Right atrium auricular region (tissue), 2 donors: ENCODE measurements around the gene PSMG1. TPM values are rescaled to one million over a fixed set of nuclear protein-coding genes. Genes with fewer than 3 reads are reported as not detected.

Experiments
- DNase-seq: peaks from one replicate; pipeline ENCODE4 v3.0.0-alpha.2; 2019; ENCODE audit warnings: low spot score
- H3K27ac ChIP-seq, 2 donors: fragments of 200-600 bp; sonication (generic); 1 replicate in 1 of 2; 2 replicates in 1 of 2; pipeline ENCODE4 v1.5.1; 2016 to 2019
- H3K27me3 ChIP-seq, 2 donors: fragments of 200-600 bp; sonication (generic); one replicate each; pipeline versions ENCODE4 v1.5.1 to v1.6.0; 2017 to 2019
- H3K36me3 ChIP-seq: fragments of 200-600 bp; sonication (generic); one replicate; pipeline ENCODE4 v1.5.1; 2016
- H3K4me1 ChIP-seq, 2 donors: fragments of 200-600 bp; sonication (generic); one replicate each; pipeline versions ENCODE4 v1.5.1 to v1.6.0; 2017 to 2019
- H3K4me3 ChIP-seq, 2 donors: fragments of 200-600 bp; sonication (generic); 1 replicate in 1 of 2; 2 replicates in 1 of 2; pipeline ENCODE4 v1.5.1; 2017 to 2019; ENCODE audit warnings: mild to moderate bottlenecking in 1 of 2, moderate library complexity in 1 of 2
- H3K9me3 ChIP-seq, 2 donors: fragments of 200-600 bp; sonication (generic); one replicate each; pipeline ENCODE4 v1.5.1; 2019
- total RNA-seq, 2 donors: library from RNA; depleted of rRNA; stranded (reverse); fragments of >200 nt; gene quantifications; one replicate each; pipeline ENCODE4 v1.1.0, GENCODE V29; 2016
- TF ChIP-seq, protein P1 (sequence below), 2 donors: fragments of 200-600 bp; sonication (generic); IDR thresholded peaks; one replicate each; pipeline ENCODE4 v1.5.1; 2019; ENCODE audit warnings: antibody characterized with exemption in 2 of 2

The PSMG1 gene
- total RNA-seq, 2 donors from 2014 or later: 15.5 to 24.4 TPM

DNA sequence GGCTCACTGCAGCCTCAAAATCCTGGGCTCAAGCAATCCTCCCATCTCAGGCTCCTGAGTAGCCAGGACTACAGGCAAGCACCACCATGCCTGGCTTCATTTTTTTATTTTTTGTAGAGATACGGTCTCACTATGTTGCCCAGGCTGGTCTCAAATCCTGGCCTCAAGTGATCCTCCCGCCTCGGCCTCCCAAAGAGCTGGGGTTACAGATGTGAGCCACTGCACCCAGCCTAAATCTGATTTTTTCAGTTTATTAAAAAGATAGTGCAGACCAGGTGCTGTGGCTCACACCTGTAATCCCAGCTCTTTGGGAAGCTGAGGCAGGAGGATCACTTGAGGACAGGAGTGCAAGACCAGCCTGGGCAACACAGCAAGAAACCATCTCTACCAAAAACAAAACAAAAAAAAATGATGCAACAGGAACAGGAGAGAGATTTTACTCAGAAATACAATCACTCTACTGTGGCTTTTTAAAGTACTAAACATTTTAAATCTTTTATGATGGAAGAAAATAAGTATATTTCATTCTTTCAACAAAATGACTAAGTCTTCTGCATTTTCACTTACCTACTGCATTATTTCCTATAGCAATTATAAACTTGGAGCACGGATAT lies 1.9 kb downstream of the PSMG1 start:
- DNase-seq: no peak
- no peaks in the 10 kb centered on the region for H3K27me3 ChIP-seq
- no peak overlapping the region for H3K27ac ChIP-seq
- H3K36me3 ChIP-seq: peaks cover 9% of the 10 kb centered on the region
- TF ChIP-seq, protein P1, sequence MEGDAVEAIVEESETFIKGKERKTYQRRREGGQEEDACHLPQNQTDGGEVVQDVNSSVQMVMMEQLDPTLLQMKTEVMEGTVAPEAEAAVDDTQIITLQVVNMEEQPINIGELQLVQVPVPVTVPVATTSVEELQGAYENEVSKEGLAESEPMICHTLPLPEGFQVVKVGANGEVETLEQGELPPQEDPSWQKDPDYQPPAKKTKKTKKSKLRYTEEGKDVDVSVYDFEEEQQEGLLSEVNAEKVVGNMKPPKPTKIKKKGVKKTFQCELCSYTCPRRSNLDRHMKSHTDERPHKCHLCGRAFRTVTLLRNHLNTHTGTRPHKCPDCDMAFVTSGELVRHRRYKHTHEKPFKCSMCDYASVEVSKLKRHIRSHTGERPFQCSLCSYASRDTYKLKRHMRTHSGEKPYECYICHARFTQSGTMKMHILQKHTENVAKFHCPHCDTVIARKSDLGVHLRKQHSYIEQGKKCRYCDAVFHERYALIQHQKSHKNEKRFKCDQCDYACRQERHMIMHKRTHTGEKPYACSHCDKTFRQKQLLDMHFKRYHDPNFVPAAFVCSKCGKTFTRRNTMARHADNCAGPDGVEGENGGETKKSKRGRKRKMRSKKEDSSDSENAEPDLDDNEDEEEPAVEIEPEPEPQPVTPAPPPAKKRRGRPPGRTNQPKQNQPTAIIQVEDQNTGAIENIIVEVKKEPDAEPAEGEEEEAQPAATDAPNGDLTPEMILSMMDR (IDR thresholded peaks at IDR 0.05): no peak
- H3K4me1 ChIP-seq: peaks cover 0 to 24% of the 10 kb centered on the region in 2 donors
- H3K4me3 ChIP-seq: no peak overlapping the region
- no peaks in the 10 kb centered on the region for H3K9me3 ChIP-seq

DNA sequence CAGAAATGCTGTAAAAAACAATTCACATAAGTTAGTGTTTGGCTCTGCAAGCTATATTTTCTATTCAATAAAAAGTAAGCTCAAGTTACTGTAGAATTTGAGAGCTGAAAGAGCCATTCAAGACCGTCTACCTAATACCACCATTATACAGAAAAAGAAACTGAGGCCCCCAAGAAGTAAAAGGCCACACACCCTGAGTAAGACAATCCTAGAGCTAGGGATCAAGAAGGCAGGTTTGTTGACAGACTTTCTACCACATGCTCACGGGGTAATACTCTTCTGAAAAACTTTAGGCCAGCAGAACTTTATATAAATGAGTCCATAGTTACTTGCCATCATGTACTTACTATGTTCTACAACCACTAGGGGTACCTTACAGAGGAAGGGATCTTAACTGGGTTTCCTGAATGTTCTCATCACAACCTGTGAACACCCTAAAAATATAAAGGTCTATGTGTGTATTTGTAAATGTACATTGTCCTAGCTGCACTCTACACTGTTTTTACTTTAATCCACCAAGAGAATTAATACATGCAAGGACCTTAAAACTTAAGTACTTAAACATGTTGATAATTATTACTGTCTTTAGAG lies 2.7 kb downstream of the PSMG1 start:
- no peaks in the 10 kb centered on the region for H3K27me3 ChIP-seq
- peaks cover 0 to 24% of the 10 kb centered on the region in 2 donors for H3K4me1 ChIP-seq
- peaks cover 9% of the 10 kb centered on the region for H3K36me3 ChIP-seq
- TF ChIP-seq, protein P1 (IDR thresholded peaks at IDR 0.05): no peak
- H3K27ac ChIP-seq: no peak overlapping the region
- no peak for DNase-seq
- H3K4me3 ChIP-seq: no peak overlapping the region
- H3K9me3 ChIP-seq: no peaks in the 10 kb centered on the region

DNA sequence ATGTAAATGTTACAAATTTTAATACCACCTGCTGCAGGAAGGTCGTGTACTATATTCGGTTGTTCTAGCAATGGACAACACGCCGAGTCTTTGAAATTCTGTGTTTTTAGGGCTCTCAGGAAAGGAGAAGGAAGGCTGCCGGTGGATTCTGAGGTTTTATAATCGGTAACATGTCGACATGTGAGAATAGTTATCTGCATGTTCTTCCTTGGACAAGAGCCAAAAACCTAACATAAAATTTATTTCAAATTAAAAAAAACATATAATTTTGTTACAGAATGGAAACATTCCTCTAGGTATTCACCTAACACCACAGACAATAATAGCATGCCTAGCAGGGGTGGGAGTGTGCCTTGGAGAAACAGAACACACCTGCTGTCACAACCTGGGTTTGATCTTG lies 4.8 kb downstream of the PSMG1 start:
- peaks cover 9% of the 10 kb centered on the region for H3K36me3 ChIP-seq

DNA sequence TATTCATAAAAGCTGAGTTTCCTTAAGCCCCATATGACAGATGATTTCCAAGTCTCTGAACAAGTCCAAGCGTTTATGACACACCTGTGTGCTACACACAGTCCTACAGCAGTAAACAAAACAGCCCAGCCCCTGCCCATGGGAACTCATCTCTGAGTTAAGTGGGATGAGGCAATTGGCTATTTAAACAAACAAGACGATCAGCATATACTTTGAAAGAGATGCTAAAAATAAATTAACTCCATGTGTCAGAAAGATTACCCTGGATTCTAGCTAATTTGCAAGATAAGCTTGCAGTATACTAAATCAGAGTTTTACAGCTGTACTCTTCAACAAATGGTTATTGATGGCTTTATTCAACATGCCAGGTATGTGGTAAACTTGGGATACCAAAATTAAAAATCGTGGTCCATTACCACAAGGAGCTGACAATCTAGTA lies 7.0 kb downstream of the PSMG1 start:
- peaks cover 9% of the 10 kb centered on the region for H3K36me3 ChIP-seq

More for the DNA sequence above, 4.8 kb downstream of the PSMG1 start:
- peaks cover 0 to 15% of the 10 kb centered on the region in 2 donors for H3K4me1 ChIP-seq
- H3K27me3 ChIP-seq: no peaks in the 10 kb centered on the region
- H3K9me3 ChIP-seq: no peaks in the 10 kb centered on the region
- H3K27ac ChIP-seq: no peak overlapping the region
- H3K4me3 ChIP-seq: no peak overlapping the region
- no peak for DNase-seq
- TF ChIP-seq, protein P1 (IDR thresholded peaks at IDR 0.05): no peak

DNA sequence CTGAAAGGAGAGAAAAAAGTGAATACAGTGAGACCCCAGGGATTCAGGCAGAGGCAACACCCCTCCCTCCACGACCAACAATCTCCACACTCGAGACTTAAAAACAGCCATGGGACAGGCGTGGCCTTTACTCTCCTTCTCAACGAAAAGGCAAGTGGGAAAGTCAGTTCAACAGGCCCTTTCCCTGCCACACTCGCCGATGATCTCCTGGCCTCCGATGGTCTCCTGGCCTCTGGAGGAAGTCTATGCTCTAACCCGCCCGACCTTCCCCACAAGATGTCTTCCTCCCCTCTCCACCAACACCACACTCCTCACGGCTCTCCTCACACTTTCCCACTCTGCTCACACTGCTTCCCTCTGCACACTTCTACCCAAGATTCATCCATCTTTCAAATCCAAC lies 7.6 kb downstream of the PSMG1 start:
- Histone ChIP-seq H3K27ac (no peak overlapping the region), H3K36me3 (peaks cover 9% of the 10 kb centered on the region), H3K9me3 (no peaks in the 10 kb centered on the region), H3K27me3 (no peaks in the 10 kb centered on the region), H3K4me1 (no peaks in the 10 kb centered on the region), H3K4me3 (no peak overlapping the region)
- DNase-seq: no peak
- TF ChIP-seq, protein P1 (IDR thresholded peaks at IDR 0.05): no peak

More for the DNA sequence above, 7.0 kb downstream of the PSMG1 start:
- Histone ChIP-seq H3K27me3 (no peaks in the 10 kb centered on the region), H3K4me3 (no peak overlapping the region), H3K27ac (peak overlapping the region in 1 of 2 donors; percentile 6), H3K9me3 (no peaks in the 10 kb centered on the region), H3K4me1 (no peaks in the 10 kb centered on the region)
- no peak for DNase-seq
- TF ChIP-seq, protein P1 (IDR thresholded peaks at IDR 0.05): no peak
